Endometrium (tissue), 2 donors: ENCODE data around the gene TANGO2.

Experiments
- FAIRE-seq: peaks from 2 replicates; lab custom pipeline; 2012; peaks lifted over from hg19 to GRCh38; lab: Jason Lieb, UNC
- donor health status: control.
- donor health status: control.

TANGO2 gene

DNA sequence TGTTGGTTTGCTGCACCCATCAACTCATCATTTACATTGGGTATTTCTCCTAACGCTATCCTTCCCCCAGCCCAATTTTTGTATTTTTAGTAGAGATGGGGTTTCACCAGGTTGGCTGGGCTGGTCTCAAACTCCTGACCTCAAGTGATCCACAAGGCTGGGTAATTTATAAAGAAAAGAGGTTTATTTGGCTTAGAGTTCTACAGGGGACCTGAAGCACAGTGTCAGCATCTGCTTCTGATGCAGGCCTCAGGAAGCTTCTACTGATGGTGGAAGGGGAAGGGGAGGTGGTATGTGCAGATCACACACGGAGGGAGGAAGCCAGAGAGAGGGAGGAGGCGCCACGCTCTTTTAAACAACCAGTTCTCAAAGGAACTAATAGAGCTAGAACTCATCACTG lies 25.8 kb downstream of the TANGO2 start:
- FAIRE-seq = no peak

DNA sequence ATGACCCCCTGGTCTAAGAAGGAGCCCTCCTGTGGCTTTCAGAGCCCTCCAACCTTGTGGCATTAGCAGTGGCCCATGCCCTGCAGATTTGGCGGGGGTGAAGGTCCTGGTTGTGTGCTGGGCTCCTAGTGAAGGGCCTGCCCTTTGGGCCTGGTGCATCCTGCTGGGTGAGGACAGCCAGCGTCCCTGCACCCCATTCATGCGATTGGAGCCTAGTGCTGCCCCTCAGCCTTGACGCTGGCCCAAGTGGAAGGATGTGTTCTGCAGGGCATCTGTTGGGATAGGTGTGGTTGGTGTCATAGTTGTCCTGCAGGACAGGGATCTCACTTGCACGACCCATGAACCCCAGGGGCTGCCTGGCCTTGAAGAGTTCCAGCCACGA lies 31.0 kb downstream of the TANGO2 start:
- no peak for FAIRE-seq

GRCh38 chr22:20052309-20053259 lies 31.7 kb downstream of the TANGO2 start:
- FAIRE-seq = no peak

- no peak for FAIRE-seq
Measured at GRCh38 chr22:20053407-20054033, 32.6 kb downstream of the TANGO2 start.

- no peak for FAIRE-seq
Measured at GRCh38 chr22:20054034-20054427, 33.1 kb downstream of the TANGO2 start.

- FAIRE-seq = no peak
Measured at GRCh38 chr22:20054485-20054884, 33.6 kb downstream of the TANGO2 start.

DNA sequence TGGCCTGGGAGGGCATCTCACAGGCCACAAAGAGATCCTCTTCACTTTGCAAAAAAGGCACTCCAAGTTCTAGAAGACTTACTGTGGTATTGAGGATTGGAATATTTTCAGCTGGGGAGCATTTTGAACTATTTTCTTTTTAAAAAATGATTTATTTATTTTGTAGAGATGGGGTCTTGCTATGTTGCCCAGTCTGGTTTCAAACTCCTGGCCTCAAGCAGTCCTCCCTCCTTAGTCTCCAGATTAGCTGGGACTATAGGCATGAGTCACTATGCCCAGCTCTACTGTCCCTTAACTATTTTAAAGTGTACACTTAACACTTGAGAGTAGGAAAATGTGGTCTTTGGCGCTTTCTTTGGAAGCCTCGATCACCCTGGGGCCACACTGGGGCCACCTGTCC lies 34.2 kb downstream of the TANGO2 start:
- FAIRE-seq = no peak

DNA sequence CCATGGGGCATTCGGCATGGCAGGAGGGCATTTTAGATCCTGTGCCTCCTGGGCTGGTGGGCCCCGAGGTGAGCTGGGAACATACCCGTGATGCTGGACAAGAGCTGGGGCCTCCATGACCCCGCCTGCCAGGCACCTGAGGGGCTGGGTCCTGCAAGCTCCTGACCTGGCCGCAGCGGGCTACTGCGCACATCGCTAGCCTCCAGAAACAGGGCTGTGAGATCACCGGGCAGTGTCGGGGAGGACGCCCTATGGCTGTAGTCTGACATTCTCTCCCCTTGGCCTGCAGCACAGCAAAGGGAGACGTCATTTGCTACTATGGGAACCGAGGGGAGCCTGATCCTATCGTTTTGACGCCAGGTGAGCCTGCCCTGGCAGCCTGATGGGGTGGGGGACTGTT lies 34.7 kb downstream of the TANGO2 start:
- FAIRE-seq = no peak

DNA sequence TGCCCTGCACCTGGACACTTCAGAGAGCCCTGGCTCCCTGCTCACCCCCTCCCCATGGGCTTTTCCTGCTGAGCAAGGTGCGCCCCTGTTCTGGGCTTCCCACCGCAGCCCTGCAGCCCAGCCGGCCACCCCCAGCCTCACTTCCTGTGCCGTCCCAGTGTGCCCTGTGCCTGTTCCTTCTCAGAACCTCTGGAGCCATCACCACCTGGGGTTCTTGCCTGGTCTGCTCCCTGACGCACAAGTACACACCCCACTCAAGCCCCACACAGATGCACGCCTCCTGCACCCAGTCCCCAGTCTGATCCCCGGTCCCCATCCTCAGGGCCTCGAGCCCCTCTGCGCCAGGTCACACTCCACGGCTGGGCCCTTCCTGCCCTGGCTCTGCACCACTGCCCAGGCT lies 35.3 kb downstream of the TANGO2 start:
- no peak for FAIRE-seq

DNA sequence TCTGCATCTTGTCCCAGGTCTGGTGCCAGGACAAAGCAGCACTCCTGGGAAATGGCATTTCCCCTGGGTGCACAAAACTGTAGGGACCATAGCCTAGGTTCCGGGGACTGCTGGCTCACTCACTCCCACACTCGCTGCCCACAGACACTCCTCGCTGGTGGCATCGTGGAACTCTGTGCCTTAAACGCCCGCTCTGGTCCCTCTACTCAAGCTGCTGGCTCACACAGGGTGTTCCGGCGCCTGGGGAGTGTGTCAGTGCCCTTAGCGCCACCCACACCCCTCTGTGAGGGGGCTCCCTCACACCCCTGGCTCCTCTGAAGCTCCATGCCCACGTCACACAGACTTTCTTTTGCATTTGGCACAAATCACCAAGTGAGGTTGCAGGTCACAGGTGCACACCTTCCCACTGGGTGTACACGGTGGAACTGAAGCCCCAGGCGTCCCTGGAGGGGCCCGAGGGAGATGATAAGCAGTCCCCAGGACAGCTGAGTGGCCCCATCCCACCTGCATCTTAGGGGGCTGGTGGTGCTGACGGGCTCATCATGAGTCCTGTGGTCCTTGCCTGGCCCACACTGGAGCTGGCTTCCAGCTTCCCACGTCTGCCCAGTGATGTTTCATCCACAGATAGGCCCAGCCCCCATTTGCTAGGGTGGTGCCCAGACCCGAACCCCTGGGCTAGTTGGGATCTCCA lies 35.9 kb downstream of the TANGO2 start:
- FAIRE-seq = no peak

- no peak for FAIRE-seq
Measured at GRCh38 chr22:20057596-20058268, 36.8 kb downstream of the TANGO2 start.

DNA sequence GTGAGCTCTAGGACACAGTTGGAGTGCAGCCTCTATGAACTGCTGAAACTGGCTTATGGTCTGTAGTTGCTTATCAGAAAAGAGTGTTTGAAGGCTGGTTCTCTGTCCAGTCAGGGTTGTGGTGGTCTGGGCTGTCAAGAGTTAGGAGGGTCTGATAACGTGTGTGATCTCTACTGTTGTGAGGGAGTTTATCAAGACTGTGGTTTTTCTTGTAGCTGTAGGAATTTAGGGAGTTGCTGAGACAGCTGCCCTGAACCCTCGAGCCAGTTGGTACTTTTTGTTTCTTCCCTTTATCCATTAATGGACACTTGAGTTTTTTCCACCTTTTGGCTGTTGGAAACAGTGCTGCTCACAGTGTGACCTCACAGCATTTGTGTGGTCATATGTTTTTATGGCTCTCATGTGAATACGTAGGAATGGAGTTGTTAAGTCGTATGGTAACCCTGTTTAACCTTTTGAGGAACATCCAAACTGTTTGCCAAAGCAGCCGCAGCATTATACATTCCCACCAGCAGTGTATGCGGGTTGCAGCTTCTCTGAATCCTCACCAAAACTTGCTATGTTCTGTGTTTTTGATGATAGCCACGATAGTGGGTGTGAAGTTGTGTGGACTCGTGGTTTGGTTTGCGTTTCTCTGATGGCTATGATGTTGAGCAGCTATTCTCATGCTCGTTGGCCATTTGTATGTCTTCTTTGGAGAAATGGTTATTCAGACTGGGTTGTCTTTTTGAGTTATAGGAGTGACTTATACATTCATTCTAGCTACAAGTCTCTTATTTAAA lies 38.3 kb downstream of the TANGO2 start:
- no peak for FAIRE-seq

- FAIRE-seq = no peak
Measured at GRCh38 chr22:20060700-20061480, 40.0 kb downstream of the TANGO2 start.

- no peak for FAIRE-seq
Measured at GRCh38 chr22:20061481-20061861, 40.6 kb downstream of the TANGO2 start.

DNA sequence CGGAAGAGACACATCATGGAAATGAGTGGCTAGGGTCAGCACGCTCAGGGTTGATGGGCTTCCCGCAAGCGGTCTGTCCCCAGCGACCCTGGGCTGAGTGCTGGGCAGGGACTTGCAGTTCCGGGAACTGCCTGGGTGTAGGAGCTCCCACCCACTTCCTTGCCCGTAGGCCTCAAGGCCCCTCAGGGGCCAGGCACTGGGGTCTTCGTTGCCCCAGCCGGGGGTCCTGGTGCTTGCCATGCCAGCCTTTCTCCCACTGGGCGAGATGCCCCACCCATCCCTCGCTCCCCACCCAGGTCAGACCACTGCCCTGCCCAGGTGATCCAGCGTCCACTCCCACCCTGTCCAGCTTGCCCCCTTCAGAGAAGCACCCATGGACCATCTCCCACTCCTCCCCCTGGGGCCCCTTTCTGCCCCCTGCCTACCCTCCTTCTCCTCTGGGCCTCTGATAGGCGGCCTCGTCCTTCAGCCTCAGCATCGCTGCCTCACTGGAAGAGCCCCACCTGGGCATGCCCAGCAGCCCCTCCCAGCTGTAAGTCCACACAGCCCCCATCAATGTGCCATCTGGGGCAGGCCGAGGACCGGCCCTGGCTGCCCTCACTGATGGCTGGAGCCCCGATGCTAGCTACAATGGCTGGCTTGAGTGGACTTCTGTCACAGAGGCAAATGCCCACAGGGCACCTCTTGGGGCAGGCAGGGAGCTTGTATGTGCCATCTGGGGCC lies 41.3 kb downstream of the TANGO2 start:
- no peak for FAIRE-seq

DNA sequence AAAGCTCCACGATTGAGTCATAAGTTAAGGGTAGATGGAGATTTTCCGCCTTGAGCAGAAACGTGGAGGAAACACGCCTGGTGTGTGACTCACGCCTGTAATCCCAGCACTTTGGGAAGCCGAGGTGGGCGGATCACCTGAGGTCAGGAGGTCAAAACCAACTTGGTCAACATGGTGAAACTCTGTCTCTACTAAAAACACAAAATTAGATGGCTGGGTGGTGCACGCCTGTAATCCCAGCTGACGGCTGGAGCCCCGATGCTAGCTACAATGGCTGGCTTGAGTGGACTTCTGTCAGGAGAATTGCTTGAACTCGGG lies 41.8 kb downstream of the TANGO2 start:
- no peak for FAIRE-seq

- FAIRE-seq = no peak
Measured at GRCh38 chr22:20063271-20064139, 42.6 kb downstream of the TANGO2 start.

DNA sequence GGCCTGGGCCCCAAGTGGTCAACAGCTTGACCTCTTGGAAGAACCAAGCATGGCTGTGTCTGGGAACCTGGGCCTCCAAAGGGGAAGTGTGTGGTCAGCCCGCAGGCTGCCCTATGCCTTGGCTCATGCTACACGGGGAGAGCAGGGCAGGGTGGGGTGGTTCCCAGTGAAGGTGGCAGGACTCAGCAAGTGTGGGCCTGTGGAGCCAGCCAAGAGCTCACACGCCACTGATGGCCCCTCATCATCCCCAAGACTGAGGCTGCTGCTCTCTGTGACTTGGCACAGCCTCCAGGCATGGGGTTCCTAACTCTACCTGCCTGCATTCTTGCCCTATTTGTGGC lies 43.2 kb downstream of the TANGO2 start:
- no peak for FAIRE-seq

DNA sequence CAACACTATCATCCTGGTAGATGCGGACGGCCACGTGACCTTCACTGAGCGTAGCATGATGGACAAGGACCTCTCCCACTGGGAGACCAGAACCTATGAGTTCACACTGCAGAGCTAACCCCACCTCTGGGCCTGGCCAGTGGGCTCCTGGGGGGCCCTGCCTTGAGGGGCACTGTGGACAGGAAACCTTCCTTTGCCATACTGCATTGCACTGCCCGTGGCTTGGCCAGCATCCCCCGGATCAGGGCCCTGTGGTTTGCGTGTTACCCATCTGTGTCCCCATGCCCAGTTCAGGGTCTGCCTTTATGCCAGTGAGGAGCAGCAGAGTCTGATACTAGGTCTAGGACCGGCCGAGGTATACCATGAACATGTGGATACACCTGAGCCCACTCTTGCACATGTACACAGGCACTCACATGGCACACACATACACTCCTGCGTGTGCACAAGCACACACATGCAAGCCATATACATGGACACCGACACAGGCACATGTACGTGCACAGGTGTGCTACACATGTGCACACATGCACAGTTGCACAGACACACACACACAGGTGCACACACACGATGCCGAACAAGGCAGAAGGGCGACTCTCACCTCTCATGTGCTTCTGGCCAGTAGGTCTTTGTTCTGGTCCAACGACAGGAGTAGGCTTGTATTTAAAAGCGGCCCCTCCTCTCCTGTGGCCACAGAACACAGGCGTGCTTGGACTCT lies 43.8 kb downstream of the TANGO2 start:
- FAIRE-seq = no peak
